Panc1 (cell line): ENCODE data around the gene SRRM4. TPM values are rescaled to one million over a fixed set of nuclear protein-coding genes. Genes with fewer than 3 reads are reported as not detected.

ENCODE experiments used
- ATAC-seq: fragments of 200-7000 bp; cut with Tn5 transposase; 2 replicates; pipeline ENCODE4 v1.9.1; 2020; ENCODE audit warnings: mild to moderate bottlenecking, moderate library complexity
- BruUV-seq: library from RNA; stranded (reverse); fragments of 400-500 nt; replicated peaks from 2 replicates; lab custom pipeline; 2021; lab: Mats Ljungman, UMichigan
- CTCF ChIA-PET: fragments of 300-600 bp; sonication (Branson Sonifier 250); formaldehyde crosslinking; loops from one replicate; lab custom pipeline; 2022; ENCODE audit warnings: antibody characterized with exemption; lab: Charles Lee
- POLR2A ChIA-PET: fragments of 300-600 bp; sonication (Branson Sonifier 250); formaldehyde crosslinking; loops from one replicate; lab custom pipeline; 2022; ENCODE audit warnings: antibody characterized with exemption; lab: Charles Lee
- DNase-seq: peaks from one replicate; pipeline ENCODE4 v3.0.0-alpha.2; 2010; ENCODE audit warnings: low read depth, low spot score
- H3K27ac ChIP-seq: 2 replicates; pipeline ENCODE4 v1.5.1; 2011; ENCODE audit warnings: mild to moderate bottlenecking, low read length, inconsistent platforms
- H3K27me3 ChIP-seq: fragments of 200-500 bp; sonication (Bioruptor generic); 2 replicates; pipeline ENCODE4 v1.6.0; 2014; ENCODE audit warnings: low read length, inconsistent platforms; ENCODE audit not compliant: control insufficient read depth, insufficient read depth
- H3K36me3 ChIP-seq: fragments of 200-500 bp; sonication (Bioruptor generic); 2 replicates; pipeline ENCODE4 v1.5.1; 2014; ENCODE audit warnings: inconsistent platforms, mild to moderate bottlenecking, low read length, moderate library complexity; ENCODE audit not compliant: control insufficient read depth, insufficient read depth
- H3K4me1 ChIP-seq: 2 replicates; pipeline ENCODE4 v1.5.1; 2011; ENCODE audit warnings: inconsistent platforms, mild to moderate bottlenecking, low read length, moderate library complexity; ENCODE audit not compliant: control insufficient read depth, insufficient read depth
- H3K4me3 ChIP-seq, 2 experiments: 2 replicates each; pipeline ENCODE4 v1.5.1; 2011 to 2012; ENCODE audit warnings: low read depth in 2 of 2, low read length in 2 of 2, mild to moderate bottlenecking in 2 of 2, inconsistent platforms in 1 of 2, moderate library complexity in 1 of 2
- H3K9me3 ChIP-seq: fragments of 200-500 bp; sonication (Bioruptor generic); 2 replicates; pipeline ENCODE4 v1.5.1; 2014; ENCODE audit warnings: low read depth, mild to moderate bottlenecking, inconsistent platforms, low read length, moderate library complexity; ENCODE audit not compliant: control insufficient read depth, insufficient read depth
- CTCF ChIP-seq: fragments of 450-650 bp; IDR thresholded peaks from 2 replicates; pipeline ENCODE4 v1.5.1; 2017; ENCODE audit warnings: mild to moderate bottlenecking
- POLR2AphosphoS5 ChIP-seq: IDR thresholded peaks from 2 replicates; pipeline ENCODE4 v1.6.1; 2012; ENCODE audit warnings: mild to moderate bottlenecking, low read depth, low read length, moderate library complexity
- REST ChIP-seq, 2 experiments: IDR thresholded peaks; 2 replicates each; pipeline ENCODE4 v1.6.1; 2011 to 2012; ENCODE audit warnings: low read depth in 2 of 2, control low read depth in 1 of 2, low read length in 1 of 2, mild to moderate bottlenecking in 1 of 2, moderate library complexity in 1 of 2; ENCODE audit not compliant: insufficient read depth in 1 of 2
- SIN3A ChIP-seq: IDR thresholded peaks from 2 replicates; pipeline ENCODE4 v1.6.1; 2012; ENCODE audit warnings: low read depth, mild to moderate bottlenecking, low read length, moderate library complexity, borderline replicate concordance; ENCODE audit not compliant: insufficient read depth
- TCF7L2 ChIP-seq: IDR thresholded peaks from 2 replicates; pipeline ENCODE4 v1.6.1; 2011; ENCODE audit warnings: mild to moderate bottlenecking, low read depth, low read length, inconsistent platforms
- in situ Hi-C: cut with HindIII; loops from 2 replicates; pipeline ENCODE4 v1.10.0; 2016; ENCODE audit warnings: low sequenced_read_pairs, low pct_unique_long_range_greater_than_20kb
- intact Hi-C: fragments of 100-400 bp; cut with micrococcal nuclease; formaldehyde crosslinking; loops from one replicate; pipeline ENCODE4 v1.10.0; 2022; ENCODE audit not compliant: unreplicated experiment
- total RNA-seq: library from RNA; stranded (reverse); gene quantifications from one replicate; pipeline ENCODE4 v1.2.1, GENCODE V29; 2021; ENCODE audit not compliant: unreplicated experiment

Gene SRRM4
- total RNA-seq, 1 experiment from 2014 or later, result not detected

- Histone ChIP-seq H3K27me3 (no peaks in the 10 kb centered on the region; the same call in 1 of the 2 replicates), H3K27ac (no peak overlapping the region), H3K4me1 (peaks cover 10% of the 10 kb centered on the region; the same call in 1 of the 2 replicates), H3K4me3 (no peak overlapping the region), H3K36me3 (no peaks in the 10 kb centered on the region), H3K9me3 (no peaks in the 10 kb centered on the region)
- DNase-seq (no peak), ATAC-seq (no peak)
- intact Hi-C loops, result no loop called here
- CTCF ChIA-PET, result no interaction called here
- POLR2A ChIA-PET, result no interaction called here
- in situ Hi-C loops, result no loop called here
- TF ChIP-seq SIN3A (no peak), TCF7L2 (no peak), CTCF (no peak), REST (IDR thresholded peaks at IDR 0.05; ENCODE audit: insufficient read depth in 1 of 2, low read depth in 2 of 2, low read length in 1 of 2) (no peak), POLR2AphosphoS5 (no peak)
- BruUV-seq, result no TSS peak
These were observed 200.6 kb downstream of the SRRM4 start for GRCh38 chr12:119181944-119182343.

GRCh38 chr12:119182701-119183493 is 201.6 kb downstream of the SRRM4 start:
- intact Hi-C loops, result no loop called here
- CTCF ChIA-PET, result interaction anchor here (0.5 kb wide), 1 partner anchor 1119 kb away, joined by 3 read pairs; no protein-coding TSS in a partner anchor
- no TSS peak for BruUV-seq
- no peaks in the 10 kb centered on the region for H3K36me3 ChIP-seq
- ATAC-seq (no peak), DNase-seq (no peak)
- no peaks in the 10 kb centered on the region for H3K9me3 ChIP-seq
- H3K4me3 ChIP-seq, result no peak overlapping the region
- peaks cover 10% of the 10 kb centered on the region; the same call in 1 of the 2 replicates for H3K4me1 ChIP-seq
- POLR2A ChIA-PET, result no interaction called here
- no peaks in the 10 kb centered on the region; the same call in 1 of the 2 replicates for H3K27me3 ChIP-seq
- TF ChIP-seq TCF7L2 (no peak), SIN3A (no peak), CTCF (no peak), POLR2AphosphoS5 (no peak), REST (IDR thresholded peaks at IDR 0.05; ENCODE audit: insufficient read depth in 1 of 2, low read depth in 2 of 2, low read length in 1 of 2) (no peak)
- in situ Hi-C loops, result no loop called here
- no peak overlapping the region for H3K27ac ChIP-seq
